ENCODE results near the gene DUOX1.

Gene DUOX1

DNA sequence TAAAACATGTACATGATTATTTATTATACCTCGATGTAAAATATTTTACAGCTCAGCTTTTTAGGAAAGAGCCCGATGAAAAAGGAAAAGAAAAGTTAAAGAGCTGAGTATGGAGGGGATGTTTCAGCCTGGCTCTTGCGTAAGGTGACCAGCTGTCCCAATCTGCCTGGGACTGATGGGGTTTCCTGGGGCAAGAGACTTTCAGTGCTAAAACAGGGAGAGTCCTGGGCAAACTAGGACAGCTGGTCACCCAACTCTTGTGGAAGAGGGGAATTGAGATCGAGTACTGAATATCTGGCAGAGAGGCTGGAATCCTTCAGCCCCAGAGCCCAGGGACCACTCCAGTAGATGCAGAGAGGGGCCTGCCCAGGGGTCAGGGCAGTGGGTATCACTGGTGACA lies 36.8 kb upstream of the DUOX1 start:
- no peak for TF ChIP-seq TEAD4 (IDR thresholded peaks at IDR 0.05)
- TF ChIP-seq YY1 (IDR thresholded peaks at IDR 0.05; ENCODE audit: low read depth): no peak
- TF ChIP-seq RAD21 (IDR thresholded peaks at IDR 0.05; ENCODE audit: low read depth): no peak
- TF ChIP-seq, protein P1, sequence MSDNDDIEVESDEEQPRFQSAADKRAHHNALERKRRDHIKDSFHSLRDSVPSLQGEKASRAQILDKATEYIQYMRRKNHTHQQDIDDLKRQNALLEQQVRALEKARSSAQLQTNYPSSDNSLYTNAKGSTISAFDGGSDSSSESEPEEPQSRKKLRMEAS (IDR thresholded peaks at IDR 0.05): no peak
- TF ChIP-seq, protein P2, sequence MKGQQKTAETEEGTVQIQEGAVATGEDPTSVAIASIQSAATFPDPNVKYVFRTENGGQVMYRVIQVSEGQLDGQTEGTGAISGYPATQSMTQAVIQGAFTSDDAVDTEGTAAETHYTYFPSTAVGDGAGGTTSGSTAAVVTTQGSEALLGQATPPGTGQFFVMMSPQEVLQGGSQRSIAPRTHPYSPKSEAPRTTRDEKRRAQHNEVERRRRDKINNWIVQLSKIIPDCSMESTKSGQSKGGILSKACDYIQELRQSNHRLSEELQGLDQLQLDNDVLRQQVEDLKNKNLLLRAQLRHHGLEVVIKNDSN (IDR thresholded peaks at IDR 0.05): no peak
- no peak for TF ChIP-seq TCF12 (IDR thresholded peaks at IDR 0.05; ENCODE audit: low read depth)
- TF ChIP-seq EP300 (IDR thresholded peaks at IDR 0.05; ENCODE audit: borderline replicate concordance): no peak
- no peak for TF ChIP-seq CEBPB (IDR thresholded peaks at IDR 0.05)
- no peak for TF ChIP-seq ZBTB7A (IDR thresholded peaks at IDR 0.05; ENCODE audit: low read depth)
- TF ChIP-seq CREB1 (IDR thresholded peaks at IDR 0.05; ENCODE audit: low read depth): no peak
- TF ChIP-seq NFIC (IDR thresholded peaks at IDR 0.05): no peak
- TF ChIP-seq, protein P3, sequence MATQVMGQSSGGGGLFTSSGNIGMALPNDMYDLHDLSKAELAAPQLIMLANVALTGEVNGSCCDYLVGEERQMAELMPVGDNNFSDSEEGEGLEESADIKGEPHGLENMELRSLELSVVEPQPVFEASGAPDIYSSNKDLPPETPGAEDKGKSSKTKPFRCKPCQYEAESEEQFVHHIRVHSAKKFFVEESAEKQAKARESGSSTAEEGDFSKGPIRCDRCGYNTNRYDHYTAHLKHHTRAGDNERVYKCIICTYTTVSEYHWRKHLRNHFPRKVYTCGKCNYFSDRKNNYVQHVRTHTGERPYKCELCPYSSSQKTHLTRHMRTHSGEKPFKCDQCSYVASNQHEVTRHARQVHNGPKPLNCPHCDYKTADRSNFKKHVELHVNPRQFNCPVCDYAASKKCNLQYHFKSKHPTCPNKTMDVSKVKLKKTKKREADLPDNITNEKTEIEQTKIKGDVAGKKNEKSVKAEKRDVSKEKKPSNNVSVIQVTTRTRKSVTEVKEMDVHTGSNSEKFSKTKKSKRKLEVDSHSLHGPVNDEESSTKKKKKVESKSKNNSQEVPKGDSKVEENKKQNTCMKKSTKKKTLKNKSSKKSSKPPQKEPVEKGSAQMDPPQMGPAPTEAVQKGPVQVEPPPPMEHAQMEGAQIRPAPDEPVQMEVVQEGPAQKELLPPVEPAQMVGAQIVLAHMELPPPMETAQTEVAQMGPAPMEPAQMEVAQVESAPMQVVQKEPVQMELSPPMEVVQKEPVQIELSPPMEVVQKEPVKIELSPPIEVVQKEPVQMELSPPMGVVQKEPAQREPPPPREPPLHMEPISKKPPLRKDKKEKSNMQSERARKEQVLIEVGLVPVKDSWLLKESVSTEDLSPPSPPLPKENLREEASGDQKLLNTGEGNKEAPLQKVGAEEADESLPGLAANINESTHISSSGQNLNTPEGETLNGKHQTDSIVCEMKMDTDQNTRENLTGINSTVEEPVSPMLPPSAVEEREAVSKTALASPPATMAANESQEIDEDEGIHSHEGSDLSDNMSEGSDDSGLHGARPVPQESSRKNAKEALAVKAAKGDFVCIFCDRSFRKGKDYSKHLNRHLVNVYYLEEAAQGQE (IDR thresholded peaks at IDR 0.05; ENCODE audit: low read depth): no peak
- TF ChIP-seq TAF1 (IDR thresholded peaks at IDR 0.05; ENCODE audit: low read depth): no peak
- no peak for TF ChIP-seq FOXM1 (IDR thresholded peaks at IDR 0.05; ENCODE audit: borderline replicate concordance, low read depth)
- TF ChIP-seq EGR1 (IDR thresholded peaks at IDR 0.05): no peak

DNA sequence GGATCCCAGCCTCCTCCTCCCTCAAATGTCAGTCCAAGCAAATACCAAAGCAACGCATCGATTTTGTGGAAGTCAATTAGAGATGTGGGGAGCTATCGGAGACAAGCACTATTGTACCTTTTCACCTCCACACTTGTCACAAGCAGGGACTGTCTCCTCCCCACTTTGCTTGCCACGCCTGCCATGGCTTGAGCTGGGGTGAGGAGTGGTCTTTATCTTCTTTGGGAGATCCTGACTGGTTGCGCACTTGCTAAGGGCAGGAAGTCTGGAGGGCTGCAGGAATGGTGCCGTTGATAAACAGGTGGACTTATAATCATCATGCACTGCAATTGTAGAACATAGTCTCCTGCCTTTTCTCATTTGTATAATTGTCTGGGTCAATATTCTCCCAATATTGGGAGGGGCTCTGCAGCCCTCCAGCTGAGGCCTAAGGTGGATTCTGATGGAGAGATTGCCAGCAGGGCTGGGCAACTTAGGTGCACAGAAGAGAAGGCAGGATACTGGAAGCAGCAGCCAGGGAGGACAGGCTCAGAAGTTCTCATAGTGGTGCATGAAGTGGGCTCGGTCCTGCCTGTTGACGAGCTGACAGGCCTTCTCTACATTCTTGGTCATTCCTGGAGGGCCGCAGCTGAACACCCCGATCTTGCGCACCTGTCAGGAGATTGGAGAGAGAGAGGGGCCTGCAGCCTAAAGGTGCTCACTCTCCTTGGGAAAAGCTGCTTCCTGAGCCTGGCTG lies 36.0 kb upstream of the DUOX1 start:
- no peak for TF ChIP-seq CEBPB (IDR thresholded peaks at IDR 0.05)
- TF ChIP-seq YY1 (IDR thresholded peaks at IDR 0.05; ENCODE audit: low read depth): no peak
- no peak for TF ChIP-seq CREB1 (IDR thresholded peaks at IDR 0.05; ENCODE audit: low read depth)
- TF ChIP-seq, protein P2 (IDR thresholded peaks at IDR 0.05): no peak
- no peak for TF ChIP-seq EGR1 (IDR thresholded peaks at IDR 0.05)
- no peak for TF ChIP-seq FOXM1 (IDR thresholded peaks at IDR 0.05; ENCODE audit: borderline replicate concordance, low read depth)
- TF ChIP-seq TCF12 (IDR thresholded peaks at IDR 0.05; ENCODE audit: low read depth): no peak
- no peak for TF ChIP-seq EP300 (IDR thresholded peaks at IDR 0.05; ENCODE audit: borderline replicate concordance)
- TF ChIP-seq, protein P1 (IDR thresholded peaks at IDR 0.05): no peak
- TF ChIP-seq RAD21 (IDR thresholded peaks at IDR 0.05; ENCODE audit: low read depth): no peak
- no peak for TF ChIP-seq ZBTB7A (IDR thresholded peaks at IDR 0.05; ENCODE audit: low read depth)
- no peak for TF ChIP-seq TEAD4 (IDR thresholded peaks at IDR 0.05)
- TF ChIP-seq, protein P3 (IDR thresholded peaks at IDR 0.05; ENCODE audit: low read depth): no peak
- no peak for TF ChIP-seq TAF1 (IDR thresholded peaks at IDR 0.05; ENCODE audit: low read depth)
- TF ChIP-seq NFIC (IDR thresholded peaks at IDR 0.05): no peak

DNA sequence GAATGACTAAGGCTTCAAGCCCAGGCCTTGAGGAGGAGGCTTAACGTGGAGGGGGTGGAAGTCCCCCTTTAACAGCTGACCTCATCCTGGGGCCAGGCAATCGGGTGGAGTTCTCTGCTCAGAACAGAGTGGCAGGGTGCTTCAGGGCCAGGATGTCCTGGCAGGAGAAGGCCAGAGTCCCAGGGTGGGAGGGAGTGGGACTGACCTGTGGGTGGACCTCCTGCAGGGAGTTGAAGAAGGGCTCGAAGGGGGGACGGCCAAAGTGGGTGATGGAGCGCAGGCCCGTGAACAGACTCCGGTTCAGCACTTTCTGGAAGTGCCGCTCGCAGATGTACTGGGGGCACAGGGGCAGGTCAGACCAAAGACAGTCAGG lies 35.5 kb upstream of the DUOX1 start:
- TF ChIP-seq, protein P3 (IDR thresholded peaks at IDR 0.05; ENCODE audit: low read depth): no peak
- TF ChIP-seq, protein P2 (IDR thresholded peaks at IDR 0.05): no peak
- TF ChIP-seq NFIC (IDR thresholded peaks at IDR 0.05): no peak
- TF ChIP-seq YY1 (IDR thresholded peaks at IDR 0.05; ENCODE audit: low read depth): no peak
- no peak for TF ChIP-seq CEBPB (IDR thresholded peaks at IDR 0.05)
- no peak for TF ChIP-seq EGR1 (IDR thresholded peaks at IDR 0.05)
- TF ChIP-seq FOXM1 (IDR thresholded peaks at IDR 0.05; ENCODE audit: borderline replicate concordance, low read depth): no peak
- TF ChIP-seq RAD21 (IDR thresholded peaks at IDR 0.05; ENCODE audit: low read depth): no peak
- no peak for TF ChIP-seq ZBTB7A (IDR thresholded peaks at IDR 0.05; ENCODE audit: low read depth)
- TF ChIP-seq, protein P1 (IDR thresholded peaks at IDR 0.05): no peak
- TF ChIP-seq TAF1 (IDR thresholded peaks at IDR 0.05; ENCODE audit: low read depth): no peak
- TF ChIP-seq EP300 (IDR thresholded peaks at IDR 0.05; ENCODE audit: borderline replicate concordance): no peak
- TF ChIP-seq CREB1 (IDR thresholded peaks at IDR 0.05; ENCODE audit: low read depth): no peak
- no peak for TF ChIP-seq TCF12 (IDR thresholded peaks at IDR 0.05; ENCODE audit: low read depth)
- TF ChIP-seq TEAD4 (IDR thresholded peaks at IDR 0.05): no peak
